ENCODE measurements around the gene MYO15B.

MYO15B gene

GRCh38 chr17:75558666-75559530 lies 28.7 kb upstream of the MYO15B start:
- DNase-seq (ENCODE audit: low read depth in 3 of 3) = no peak

GRCh38 chr17:75559958-75560533 lies 27.6 kb upstream of the MYO15B start:
- DNase-seq (ENCODE audit: low read depth in 3 of 3) = no peak

GRCh38 chr17:75561927-75562603 lies 25.5 kb upstream of the MYO15B start:
- DNase-seq (ENCODE audit: low read depth in 3 of 3) = no peak

GRCh38 chr17:75563063-75563758 lies 24.4 kb upstream of the MYO15B start:
- no peak for DNase-seq (ENCODE audit: low read depth in 3 of 3)

DNA sequence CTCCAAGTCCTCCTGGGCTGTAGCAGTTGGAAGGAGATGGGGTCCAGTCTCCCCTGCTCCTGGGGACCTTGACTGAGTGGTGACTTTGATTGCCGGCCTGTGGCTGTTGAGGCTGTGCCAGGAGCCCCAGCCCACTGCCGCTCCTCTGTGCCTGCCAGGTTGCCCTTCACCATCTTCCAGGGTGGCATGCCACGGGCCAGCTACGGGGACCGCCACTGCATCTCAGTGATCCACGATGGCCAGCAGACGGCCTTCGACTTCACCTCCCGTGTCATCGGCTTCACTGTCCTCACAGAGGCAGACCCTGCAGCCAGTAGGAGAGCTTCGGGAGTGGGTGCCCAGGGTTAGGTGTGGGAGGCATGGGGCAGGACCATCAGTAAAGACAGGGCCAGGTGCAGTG lies 23.4 kb upstream of the MYO15B start:
- no peak for DNase-seq (ENCODE audit: low read depth in 3 of 3)

GRCh38 chr17:75565066-75565465 lies 22.5 kb upstream of the MYO15B start:
- no peak for DNase-seq (ENCODE audit: low read depth in 3 of 3)

GRCh38 chr17:75565618-75566017 lies 22.0 kb upstream of the MYO15B start:
- DNase-seq (ENCODE audit: low read depth in 3 of 3) = no peak

GRCh38 chr17:75566416-75566815 lies 21.2 kb upstream of the MYO15B start:
- no peak for DNase-seq (ENCODE audit: low read depth in 3 of 3)

DNA sequence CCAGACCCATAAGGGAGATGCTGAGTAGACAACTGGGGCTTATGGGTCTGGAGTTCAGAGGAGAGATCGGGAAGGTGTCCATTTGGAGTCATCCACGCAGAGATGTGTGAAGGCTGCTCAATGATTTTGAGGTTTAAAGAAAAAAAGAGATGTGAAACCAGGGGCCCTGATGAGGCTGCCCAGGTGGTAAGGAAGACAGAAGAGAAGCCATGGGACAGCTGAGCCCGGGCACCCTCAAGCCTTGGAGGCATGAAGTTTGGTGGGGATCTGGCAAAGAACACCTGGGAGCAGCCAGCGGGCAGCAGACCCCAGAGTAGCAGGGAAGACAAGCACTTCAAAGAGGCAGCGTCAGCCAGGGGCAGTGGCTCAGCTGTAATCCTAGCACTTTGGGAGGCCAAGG lies 20.8 kb upstream of the MYO15B start:
- DNase-seq (ENCODE audit: low read depth in 3 of 3) = no peak

GRCh38 chr17:75568412-75569255 lies 19.0 kb upstream of the MYO15B start:
- DNase-seq (ENCODE audit: low read depth in 3 of 3) = no peak

- no peak for DNase-seq (ENCODE audit: low read depth in 3 of 3)
Observed at GRCh38 chr17:75570034-75570676, 17.4 kb upstream of the MYO15B start.

DNA sequence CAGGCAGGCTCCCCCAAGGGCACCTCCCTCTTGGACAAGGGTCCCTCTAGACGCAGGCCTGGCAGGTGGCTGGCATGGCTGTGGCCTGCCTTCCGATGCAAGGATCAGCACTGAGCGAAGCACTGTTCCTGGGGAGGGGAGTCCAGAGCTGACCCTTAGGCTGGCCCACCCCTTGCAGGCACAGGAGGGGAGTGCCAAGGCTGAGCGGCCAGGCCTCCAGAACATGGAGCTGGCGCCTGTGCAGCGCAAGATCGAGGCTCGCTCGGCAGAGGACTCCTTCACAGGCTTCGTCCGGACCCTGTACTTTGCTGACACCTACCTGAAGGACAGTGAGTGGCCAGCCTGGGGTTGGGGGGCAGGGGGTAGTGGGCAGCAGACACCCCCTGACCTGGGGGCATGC lies 16.8 kb upstream of the MYO15B start:
- no peak for DNase-seq (ENCODE audit: low read depth in 3 of 3)

- DNase-seq (ENCODE audit: low read depth in 3 of 3) = no peak
Observed at GRCh38 chr17:75571197-75571884, 16.3 kb upstream of the MYO15B start.

DNA sequence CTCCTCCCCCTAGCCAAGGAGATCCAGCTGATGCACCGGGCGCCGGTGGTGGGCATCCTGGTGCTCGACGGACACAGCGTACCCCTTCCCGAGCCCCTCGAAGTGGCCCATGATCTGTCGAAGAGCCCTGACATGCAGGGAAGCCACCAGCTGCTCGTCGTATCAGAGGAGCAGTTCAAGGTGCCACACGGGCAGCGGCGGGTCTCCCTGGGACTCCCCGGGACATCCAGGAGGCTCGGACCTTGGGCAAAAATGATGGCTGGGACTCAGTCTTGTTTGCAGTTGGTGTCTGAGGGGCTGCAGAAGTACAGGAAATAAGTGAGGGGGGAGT lies 15.8 kb upstream of the MYO15B start:
- no peak for DNase-seq (ENCODE audit: low read depth in 3 of 3)

GRCh38 chr17:75572713-75573539 lies 14.7 kb upstream of the MYO15B start:
- DNase-seq (ENCODE audit: low read depth in 3 of 3) = no peak

- no peak for DNase-seq (ENCODE audit: low read depth in 3 of 3)
Observed at GRCh38 chr17:75573540-75573957, 14.1 kb upstream of the MYO15B start.

GRCh38 chr17:75573994-75574393 lies 13.6 kb upstream of the MYO15B start:
- no peak for DNase-seq (ENCODE audit: low read depth in 3 of 3)

DNA sequence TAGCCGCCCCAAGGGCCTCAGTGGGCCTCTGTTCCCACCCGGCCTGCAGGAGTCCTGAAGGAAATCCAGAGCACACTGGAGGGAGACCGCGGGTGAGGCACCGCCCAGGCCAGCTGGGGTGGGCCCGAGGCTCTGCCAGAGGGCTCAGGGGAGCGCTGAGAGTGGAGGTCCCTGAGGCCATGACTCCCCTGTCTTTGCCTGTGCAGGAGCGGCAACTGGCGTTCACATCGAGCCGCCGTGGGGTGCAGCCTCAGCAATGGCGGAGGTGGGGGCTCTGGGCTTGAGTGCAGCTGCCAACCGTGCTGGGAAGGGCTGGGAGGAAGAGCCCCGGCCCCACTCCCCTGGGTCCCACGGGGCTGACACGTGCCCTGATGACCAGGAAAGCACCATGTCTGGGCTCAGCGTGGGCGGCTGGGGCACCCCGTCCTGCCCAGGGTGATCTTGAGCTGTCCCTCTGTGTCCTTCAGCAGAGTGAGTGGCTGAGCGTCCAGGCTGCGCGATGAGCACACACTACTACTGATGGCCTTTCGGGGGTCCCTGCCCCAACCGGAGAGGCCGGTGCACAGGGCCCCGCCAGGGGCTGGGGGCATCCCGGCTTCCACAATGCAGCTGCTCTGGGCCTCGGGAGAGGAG lies 13.1 kb upstream of the MYO15B start:
- no peak for DNase-seq (ENCODE audit: low read depth in 3 of 3)

GRCh38 chr17:75575197-75575596 lies 12.4 kb upstream of the MYO15B start:
- no peak for DNase-seq (ENCODE audit: low read depth in 3 of 3)

Data from stimulated activated CD4-positive, alpha-beta T cell treated with anti-CD3 and anti-CD28 coated beads, TNF-alpha, amount 100 ng/mL, for 4 hours (primary cell).